Astrocyte (in vitro differentiated cells and primary cell): ENCODE results near the gene SLC25A18.

Source experiments
- EZH2 ChIP-seq: IDR thresholded peaks from 2 replicates; pipeline ENCODE4 v1.6.1; 2012; ENCODE audit warnings: mild to moderate bottlenecking, low read length, inconsistent platforms; ENCODE audit not compliant: insufficient read depth
- TF ChIP-seq, protein P1 (sequence below): IDR thresholded peaks from 2 replicates; pipeline ENCODE4 v1.5.1; 2011; ENCODE audit warnings: low read depth, mild to moderate bottlenecking, inconsistent platforms, low read length, moderate library complexity; ENCODE audit not compliant: insufficient read depth

DNA sequence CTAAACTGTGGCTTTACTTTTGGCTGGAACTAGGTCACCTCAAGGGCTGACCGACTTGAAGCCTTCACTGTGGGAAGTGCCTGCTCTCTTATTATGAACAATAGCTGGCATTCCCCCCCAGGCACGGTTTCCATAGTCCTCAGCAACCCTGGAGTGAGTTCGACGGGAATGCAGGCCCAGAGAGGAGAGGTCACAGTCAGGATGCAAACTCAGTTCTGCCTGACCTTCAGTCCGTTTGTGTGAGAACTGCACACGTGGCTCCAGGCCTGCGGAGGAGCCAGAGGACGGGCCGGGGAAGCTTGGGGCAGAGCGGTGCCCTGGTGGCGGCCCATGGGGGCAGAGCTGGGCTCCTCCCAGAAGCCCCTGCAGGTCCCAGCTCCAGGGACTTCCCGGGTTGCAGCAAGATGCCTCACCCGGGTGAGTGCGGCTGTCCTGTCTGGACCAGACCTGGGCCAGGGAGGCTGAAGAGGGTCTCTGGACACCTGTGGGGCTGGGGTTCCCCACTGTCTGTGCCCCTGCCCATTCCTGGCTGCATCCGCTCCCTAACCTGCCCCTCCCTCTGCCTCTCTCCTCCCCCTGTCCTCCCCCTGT, 17.2 kb downstream of the SLC25A18 start:
- TF ChIP-seq, protein P1, sequence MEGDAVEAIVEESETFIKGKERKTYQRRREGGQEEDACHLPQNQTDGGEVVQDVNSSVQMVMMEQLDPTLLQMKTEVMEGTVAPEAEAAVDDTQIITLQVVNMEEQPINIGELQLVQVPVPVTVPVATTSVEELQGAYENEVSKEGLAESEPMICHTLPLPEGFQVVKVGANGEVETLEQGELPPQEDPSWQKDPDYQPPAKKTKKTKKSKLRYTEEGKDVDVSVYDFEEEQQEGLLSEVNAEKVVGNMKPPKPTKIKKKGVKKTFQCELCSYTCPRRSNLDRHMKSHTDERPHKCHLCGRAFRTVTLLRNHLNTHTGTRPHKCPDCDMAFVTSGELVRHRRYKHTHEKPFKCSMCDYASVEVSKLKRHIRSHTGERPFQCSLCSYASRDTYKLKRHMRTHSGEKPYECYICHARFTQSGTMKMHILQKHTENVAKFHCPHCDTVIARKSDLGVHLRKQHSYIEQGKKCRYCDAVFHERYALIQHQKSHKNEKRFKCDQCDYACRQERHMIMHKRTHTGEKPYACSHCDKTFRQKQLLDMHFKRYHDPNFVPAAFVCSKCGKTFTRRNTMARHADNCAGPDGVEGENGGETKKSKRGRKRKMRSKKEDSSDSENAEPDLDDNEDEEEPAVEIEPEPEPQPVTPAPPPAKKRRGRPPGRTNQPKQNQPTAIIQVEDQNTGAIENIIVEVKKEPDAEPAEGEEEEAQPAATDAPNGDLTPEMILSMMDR: no peak
- TF ChIP-seq EZH2: no peak
